NCI-H510A treated with DMSO at 0.1 percent for 48 hours (cell line): ENCODE data around the gene IL17RB.
A peak's percentile ranks its signal among the peaks of the same experiment; 100 is the strongest.

Source experiments
- DNase-seq: peaks from one replicate; lab custom pipeline; 2025; lab: John Stamatoyannopoulos, UW

Gene IL17RB

GRCh38 chr3:53829605-53830004 is 16.8 kb upstream of the IL17RB start:
- no peak for DNase-seq

DNA sequence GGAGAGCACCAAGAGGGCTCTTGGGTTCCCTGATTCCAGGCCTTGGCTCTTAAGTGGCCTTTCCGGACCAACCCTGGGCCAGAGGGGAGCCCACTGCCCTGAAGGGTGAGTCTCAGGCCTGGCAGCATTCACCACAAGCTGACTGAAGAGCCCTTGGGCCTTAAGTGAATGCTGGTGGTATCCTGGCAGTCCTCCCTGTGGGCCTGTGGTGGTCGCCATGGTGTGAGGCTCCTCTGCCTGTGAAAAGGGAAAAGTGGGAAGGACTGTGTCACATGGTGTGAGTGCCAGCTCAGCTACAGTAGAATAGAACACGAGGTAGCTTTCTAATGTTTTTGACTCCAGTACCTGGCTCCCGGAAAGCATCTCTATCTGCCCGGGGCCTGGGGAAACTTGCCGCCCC is 15.4 kb upstream of the IL17RB start:
- no peak for DNase-seq

DNA sequence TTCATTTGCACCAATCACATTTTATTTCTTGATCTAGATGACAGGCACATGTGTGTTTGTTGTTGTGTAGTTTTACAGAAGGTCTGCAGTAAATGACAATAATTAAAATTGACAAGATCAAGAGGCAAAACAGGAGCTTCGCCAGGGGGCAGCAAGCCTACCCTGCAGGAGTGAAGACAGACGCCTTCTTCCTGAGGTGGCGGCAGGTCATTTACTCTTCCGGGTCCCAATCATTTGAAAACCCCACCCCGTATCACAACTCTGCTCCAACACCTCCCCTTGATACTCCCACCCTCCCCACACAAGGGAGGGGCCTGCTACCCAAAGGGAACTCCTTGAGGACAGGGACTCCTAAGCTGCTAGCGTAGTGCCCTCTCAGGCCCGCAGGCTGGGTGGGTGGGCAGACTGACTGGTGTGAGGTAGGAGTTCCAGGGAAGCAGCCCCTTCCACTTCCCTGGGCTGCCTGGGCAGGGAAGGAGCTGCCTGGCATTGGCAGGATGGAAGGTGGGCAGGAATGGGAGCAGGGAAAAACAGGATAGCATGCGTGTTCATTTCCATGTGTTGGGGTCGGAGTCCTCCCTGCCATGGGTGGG is 13.2 kb upstream of the IL17RB start:
- no peak for DNase-seq

DNA sequence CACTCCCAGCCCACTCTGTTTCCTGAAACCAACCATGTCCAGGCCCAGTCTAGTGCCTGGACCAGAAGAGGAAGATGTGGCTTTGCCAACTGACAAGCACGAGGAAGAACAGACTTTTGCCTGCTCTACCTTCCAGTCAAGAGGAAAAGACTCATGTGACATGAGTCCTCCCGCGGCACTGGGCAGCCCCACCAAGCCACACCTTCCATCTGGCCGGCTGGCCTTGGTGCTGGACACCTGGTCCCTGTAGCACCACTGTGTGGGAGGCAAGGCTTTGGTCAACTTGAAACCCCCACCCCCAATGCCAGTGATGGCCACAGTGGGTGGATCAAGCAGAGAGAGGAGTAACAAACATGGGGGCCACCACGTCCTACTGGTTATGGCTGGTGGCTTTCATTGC is 12.7 kb upstream of the IL17RB start:
- no peak for DNase-seq

DNA sequence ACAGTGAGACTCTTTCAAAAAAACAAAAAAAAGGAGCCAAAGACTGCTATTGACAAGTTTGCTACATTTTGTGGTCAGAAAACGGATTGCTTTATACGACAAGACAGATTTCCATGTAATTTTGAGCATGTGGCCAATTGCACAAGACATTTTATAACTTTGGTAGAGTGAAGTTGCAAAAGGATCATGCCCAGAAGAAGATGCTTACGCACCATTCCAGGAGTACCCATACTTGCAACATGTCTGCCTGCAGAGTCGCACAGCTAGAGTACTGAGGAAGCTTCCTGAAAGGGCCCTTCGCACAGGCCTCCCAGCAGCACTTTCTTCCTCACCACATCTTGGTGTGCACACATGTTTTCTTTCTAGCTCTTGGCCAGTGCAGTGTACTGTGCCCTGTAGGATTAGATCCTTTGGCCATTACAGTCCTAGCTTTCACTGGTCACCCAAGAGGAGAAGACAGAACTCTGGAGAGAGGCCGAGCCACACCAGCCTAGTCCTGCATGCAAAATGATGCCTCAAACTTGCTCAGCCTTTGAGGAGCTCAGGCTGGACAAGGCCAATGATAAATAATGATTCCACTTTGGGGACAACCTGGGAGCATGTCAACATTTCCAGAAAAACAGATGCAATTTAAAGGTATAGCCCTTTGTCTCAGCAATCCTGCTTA is 11.8 kb upstream of the IL17RB start:
- no peak for DNase-seq

DNA sequence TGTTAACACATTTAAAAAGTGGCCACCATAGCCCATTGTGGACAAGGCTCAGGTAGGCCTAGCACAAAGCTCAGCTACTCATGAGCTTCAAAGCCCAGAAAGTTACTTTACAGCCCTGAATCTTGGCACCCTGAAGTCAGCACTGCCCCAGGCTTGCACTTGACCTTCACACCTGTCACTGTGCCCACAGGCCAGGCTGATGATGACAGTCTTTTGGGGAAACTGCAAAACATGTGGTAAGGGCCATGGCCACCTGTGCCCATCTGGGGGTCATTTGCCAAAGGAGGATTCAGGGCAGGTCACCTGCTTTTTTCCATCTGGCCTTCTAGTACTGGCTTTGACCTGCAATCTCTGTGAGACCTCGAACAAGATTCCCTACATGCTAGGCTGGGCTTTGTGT is 11.1 kb upstream of the IL17RB start:
- no peak for DNase-seq

DNA sequence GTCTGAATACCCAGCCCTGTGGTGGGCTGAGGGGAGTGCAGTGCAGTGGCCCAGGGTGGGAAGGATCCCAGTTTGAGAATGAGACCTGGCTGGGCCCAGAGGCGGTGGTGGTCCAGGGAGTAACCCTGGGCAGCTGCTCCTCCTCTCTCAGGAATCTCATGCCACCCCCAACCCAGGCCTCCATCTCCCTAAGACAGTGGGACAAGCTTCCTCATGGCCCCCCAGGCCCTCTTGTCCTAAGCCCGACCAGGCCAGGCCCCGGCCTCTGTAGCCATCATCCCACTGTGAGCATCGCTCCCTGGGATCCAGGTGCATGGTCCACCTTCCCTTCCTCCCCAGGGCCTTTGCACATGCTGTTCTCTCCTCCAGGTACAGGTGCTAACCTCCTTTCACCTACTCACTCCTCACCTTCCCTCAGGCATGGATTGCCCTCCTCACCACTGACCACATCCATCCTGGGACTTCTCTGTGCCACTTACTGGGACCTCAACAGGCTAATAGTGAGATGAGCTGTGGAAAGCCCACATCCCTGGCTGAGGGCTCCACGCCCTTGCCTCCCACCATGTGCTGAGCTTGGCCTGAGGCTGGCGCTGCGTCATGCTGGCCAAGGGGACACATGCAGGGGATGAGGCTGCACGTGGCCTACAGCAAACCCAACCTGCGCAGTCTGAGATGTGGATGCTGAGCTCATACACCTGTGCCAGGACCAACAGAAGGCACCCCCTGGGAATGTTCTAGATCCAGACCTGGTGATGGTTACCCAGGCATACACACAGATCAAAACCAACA is 10.1 kb upstream of the IL17RB start:
- no peak for DNase-seq

- no peak for DNase-seq
Observed at GRCh38 chr3:53837331-53837730, 9.0 kb upstream of the IL17RB start.

DNA sequence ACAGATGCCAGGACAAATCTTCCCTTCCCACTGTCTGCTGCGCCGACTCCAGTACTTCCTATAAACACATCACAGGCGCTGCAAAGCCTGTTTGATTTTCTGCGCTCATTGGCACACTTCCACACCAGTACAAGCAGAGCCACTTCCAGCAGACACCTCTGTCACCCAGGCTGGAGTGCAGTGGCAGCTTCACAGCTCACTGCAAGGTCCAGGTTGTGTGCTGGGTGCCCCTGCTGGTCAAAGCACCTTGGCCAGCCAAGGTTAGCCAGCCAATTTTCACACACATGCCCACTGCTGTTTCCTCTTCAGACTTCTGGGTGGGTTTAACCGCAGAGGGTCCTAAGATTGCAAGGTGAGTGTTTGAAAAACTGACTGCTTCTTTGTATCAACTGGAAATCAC is 5.1 kb upstream of the IL17RB start:
- no peak for DNase-seq

GRCh38 chr3:53842436-53843194 is 3.8 kb upstream of the IL17RB start:
- DNase-seq = peak; percentile 15

DNA sequence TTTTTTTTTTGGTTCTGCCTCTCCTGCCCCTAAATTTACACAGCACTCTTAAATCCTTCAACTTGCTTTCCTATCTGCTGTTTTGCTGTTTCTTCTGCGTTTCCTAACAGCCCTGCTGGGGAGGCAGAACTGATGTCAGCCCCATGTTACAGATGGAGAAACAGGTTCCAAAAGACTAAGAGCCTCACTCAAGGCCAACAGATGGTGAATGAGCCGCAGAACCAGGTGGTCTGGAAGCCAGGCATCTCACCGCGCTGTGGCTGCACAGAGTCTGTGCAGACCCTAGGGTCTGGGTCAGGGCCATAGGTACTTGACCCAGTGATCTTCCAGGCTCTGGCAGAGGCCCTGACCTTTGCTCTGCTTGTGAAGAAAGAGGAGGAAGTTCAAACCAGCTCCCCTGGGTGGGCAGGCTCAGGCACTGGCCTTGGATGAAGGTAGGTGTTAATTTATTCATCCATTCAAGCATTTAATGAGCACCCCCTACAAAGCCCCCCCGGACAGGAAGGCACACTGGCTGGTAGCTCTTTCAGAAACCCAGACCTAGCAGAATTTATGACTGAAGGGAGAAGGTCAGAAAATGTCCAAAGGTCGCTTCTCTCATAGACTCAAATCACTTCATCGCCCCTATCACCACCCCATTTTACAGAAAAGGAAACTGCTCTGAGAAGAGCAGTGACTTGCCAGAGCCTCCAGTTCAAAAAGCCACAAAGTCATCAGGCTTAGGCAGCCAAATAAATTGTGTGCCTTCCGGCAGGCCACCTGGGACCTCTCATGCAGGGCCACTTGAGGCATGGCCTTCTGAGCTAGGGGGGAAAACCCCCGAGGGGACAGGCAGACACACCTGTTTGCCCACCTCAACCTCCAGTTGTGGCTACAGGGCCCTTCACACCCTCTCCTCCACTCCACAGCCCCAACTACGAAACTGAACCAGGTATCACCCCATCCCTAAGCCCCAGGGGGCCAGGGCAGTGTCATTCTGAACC is 2.9 kb upstream of the IL17RB start:
- no peak for DNase-seq

DNA sequence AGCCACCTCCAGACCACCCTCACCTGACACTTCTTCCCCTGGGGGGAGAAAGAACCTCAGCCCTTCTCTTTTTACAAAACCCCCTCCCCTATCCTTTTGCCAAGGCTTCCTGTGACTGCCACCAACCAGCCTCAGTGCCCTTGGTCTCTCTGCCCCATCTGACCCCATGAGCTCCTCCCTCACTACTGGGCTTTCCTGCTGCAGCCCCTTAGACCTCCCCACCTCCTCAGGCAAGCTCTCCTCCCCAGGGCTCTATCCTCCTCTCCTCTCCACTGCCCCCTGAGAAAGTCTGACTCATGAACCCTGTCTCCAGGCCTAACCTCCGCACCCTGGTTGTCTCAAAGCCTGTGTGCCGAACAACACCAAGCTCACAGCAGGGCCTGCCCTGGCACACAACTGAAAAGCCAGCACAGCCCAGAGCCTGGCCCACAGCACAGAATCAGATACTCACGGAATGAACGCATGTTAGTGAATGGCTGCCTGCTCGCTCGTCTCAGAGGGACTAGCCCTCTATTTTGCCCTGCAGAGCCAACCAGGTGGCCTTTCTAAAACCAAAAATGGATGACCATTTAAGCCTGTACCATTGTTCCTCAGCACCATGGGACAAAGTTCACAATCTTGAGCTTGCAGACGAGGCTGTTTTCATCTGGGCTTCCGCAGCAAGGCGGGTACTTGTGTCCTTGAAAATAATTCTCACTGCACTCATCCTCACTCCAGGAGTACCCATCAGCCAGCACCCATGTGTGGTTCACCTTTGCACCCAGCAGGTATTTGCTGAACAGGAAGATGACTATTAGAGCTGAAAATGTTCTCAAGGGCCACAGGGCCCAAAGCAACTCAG is 1.9 kb upstream of the IL17RB start:
- no peak for DNase-seq

- peak; percentile 4 for DNase-seq
Observed at GRCh38 chr3:53845103-53845880, 1.1 kb upstream of the IL17RB start.

- no peak for DNase-seq
Observed at GRCh38 chr3:53845881-53846133, 561 bp upstream of the IL17RB start.

GRCh38 chr3:53846851-53847155 is 435 bp downstream of the IL17RB start:
- no peak for DNase-seq

GRCh38 chr3:53849916-53850315 is 3.5 kb downstream of the IL17RB start:
- DNase-seq = no peak

DNA sequence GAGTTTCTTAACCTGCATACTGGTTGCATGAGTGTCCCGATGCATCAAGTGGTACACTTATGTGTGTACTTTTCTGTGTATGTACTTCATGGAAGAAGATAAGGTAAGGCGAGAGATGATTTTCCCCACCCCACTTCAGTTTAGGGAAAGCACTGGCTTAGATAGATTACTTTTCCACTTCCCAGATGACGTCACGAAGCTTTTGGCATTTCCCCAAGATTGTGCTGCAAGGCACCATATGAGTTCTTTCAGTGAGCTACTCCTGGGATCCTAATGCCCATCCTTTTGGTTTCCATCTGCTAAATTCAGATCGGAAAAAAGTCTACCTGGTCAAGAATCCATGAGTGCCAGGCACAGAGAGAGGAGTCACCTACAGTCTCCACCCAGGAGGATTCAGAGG is 4.5 kb downstream of the IL17RB start:
- DNase-seq = no peak

- no peak for DNase-seq
Observed at GRCh38 chr3:53856964-53857363, 10.6 kb downstream of the IL17RB start.

- no peak for DNase-seq
Observed at GRCh38 chr3:53858096-53858741, 11.9 kb downstream of the IL17RB start.

DNA sequence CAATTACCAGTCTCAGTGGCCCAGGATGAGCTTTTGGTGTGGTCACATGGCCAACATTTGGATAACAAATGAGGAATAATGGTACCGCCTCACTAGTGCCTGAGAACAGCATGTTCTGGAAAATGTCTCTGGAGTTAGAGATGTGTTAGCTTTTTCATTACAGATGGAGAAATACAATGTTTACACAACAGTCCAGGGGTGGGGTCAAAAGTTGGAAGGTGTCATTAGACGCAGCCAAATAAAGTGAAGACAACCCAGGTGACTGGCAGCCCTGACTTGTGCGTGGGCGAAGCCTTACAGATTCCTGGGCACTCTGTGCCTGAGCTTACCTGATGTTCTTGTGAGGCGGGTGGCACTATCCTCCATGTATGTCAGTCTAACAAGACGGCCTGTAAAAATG is 12.8 kb downstream of the IL17RB start:
- no peak for DNase-seq
